Endodermal cell (in vitro differentiated cells): ENCODE results near the gene AP1B1. TPM values are rescaled to one million over a fixed set of nuclear protein-coding genes. Genes with fewer than 3 reads are reported as not detected.
"Not testable (repeated sequence)": the region's sequence is repeated elsewhere in the genome, so short reads cannot be mapped to it uniquely, and the experiment has no call there.

Experiments used
- DNase-seq: peaks from one replicate; pipeline ENCODE4 v3.0.0-alpha.2; 2017
- H3K27ac ChIP-seq: 2 replicates; pipeline ENCODE4 v1.5.1; 2013; ENCODE audit warnings: mild to moderate bottlenecking, low read depth, low read length, moderate library complexity
- H3K27me3 ChIP-seq: 2 replicates; pipeline ENCODE4 v1.6.1; 2013; ENCODE audit warnings: mild to moderate bottlenecking, low read length, moderate library complexity; ENCODE audit not compliant: insufficient read depth, control insufficient read depth, poor library complexity, severe bottlenecking
- H3K36me3 ChIP-seq: 2 replicates; pipeline ENCODE4 v1.7.0; 2013; ENCODE audit warnings: mild to moderate bottlenecking, low read length, moderate library complexity; ENCODE audit not compliant: control insufficient read depth, insufficient read depth
- H3K4me1 ChIP-seq: one replicate; pipeline ENCODE4 v1.7.0; 2013; ENCODE audit warnings: low read length; ENCODE audit not compliant: control insufficient read depth, insufficient read depth
- H3K4me3 ChIP-seq: 2 replicates; pipeline ENCODE4 v1.5.1; 2013; ENCODE audit warnings: mild to moderate bottlenecking, low read length, moderate library complexity
- H3K9ac ChIP-seq: 2 replicates; pipeline ENCODE4 v1.6.1; 2013; ENCODE audit warnings: mild to moderate bottlenecking, low read length, moderate library complexity; ENCODE audit not compliant: poor library complexity, severe bottlenecking; ENCODE audit errors: extremely low read depth
- H3K9me3 ChIP-seq: 2 replicates; pipeline ENCODE4 v1.6.1; 2013; ENCODE audit warnings: mild to moderate bottlenecking, low read length, moderate library complexity; ENCODE audit not compliant: control insufficient read depth
- H3K27ac Mint-ChIP-seq: 2 replicates; pipeline ENCODE4 v1.8.0; 2020; ENCODE audit warnings: mixed read lengths
- H3K27me3 Mint-ChIP-seq: 2 replicates; pipeline ENCODE4 v1.8.0; 2021; ENCODE audit warnings: mild to moderate bottlenecking, mixed read lengths; ENCODE audit not compliant: insufficient read depth
- H3K36me3 Mint-ChIP-seq: 2 replicates; pipeline ENCODE4 v1.8.0; 2020; ENCODE audit warnings: low read depth, mixed read lengths
- H3K4me1 Mint-ChIP-seq: 2 replicates; pipeline ENCODE4 v1.8.0; 2020; ENCODE audit warnings: mixed read lengths
- H3K4me3 Mint-ChIP-seq: 2 replicates; pipeline ENCODE4 v1.8.0; 2020; ENCODE audit warnings: mild to moderate bottlenecking, moderate library complexity, mixed read lengths
- H3K9me3 Mint-ChIP-seq: 2 replicates; pipeline ENCODE4 v1.8.0; 2020; ENCODE audit warnings: mild to moderate bottlenecking, mixed read lengths
- CTCF ChIP-seq: fragments of 200-600 bp; sonication (generic); conservative IDR thresholded peaks from 2 replicates; pipeline ENCODE4 v1.5.0; 2021; ENCODE audit warnings: antibody characterized with exemption, mild to moderate bottlenecking
- WGBS, 2 experiments: methylation state at CpG; one replicate each; pipeline versions ENCODE4 v1.1.5 to v1.1.7; 2013; ENCODE audit warnings: missing lambda C conversion rate in 2 of 2, mixed read lengths in 1 of 2; ENCODE audit not compliant: insufficient coverage in 1 of 2, insufficient read length in 1 of 2; 5-methylcytosine and 5-hydroxymethylcytosine counted together
- total RNA-seq, 2 donors: library from RNA; stranded (reverse); fragmentation: NEBNext Ultra II Directional in 1 of 2; extraction: Animal tissue kit (Norgen Biotek cat#: 25700) in 1 of 2; gene quantifications; 2 replicates in 1 of 2; 3 replicates in 1 of 2; pipeline ENCODE4 v1.2.1, GENCODE V29; 2021

The AP1B1 gene
- total RNA-seq, 2 donors from 2014 or later = 64.9 to 76.6 TPM

- WGBS, 2 experiments = 93 to 96% methylated on average over 2 of the region's 2 CpGs
- Mint-ChIP-seq H3K36me3 (peaks cover 64% of the 10 kb centered on the region), H3K27me3 (no peaks in the 10 kb centered on the region), H3K27ac (no peak overlapping the region), H3K4me3 (no peak overlapping the region), H3K4me1 (no peaks in the 10 kb centered on the region), H3K9me3 (no peaks in the 10 kb centered on the region)
- no peaks in the 10 kb centered on the region for H3K27me3 ChIP-seq
- no peak overlapping the region for H3K9ac ChIP-seq
- no peak for TF ChIP-seq CTCF
- no peak overlapping the region for H3K4me3 ChIP-seq
- no peaks in the 10 kb centered on the region for H3K4me1 ChIP-seq
- no peaks in the 10 kb centered on the region for H3K9me3 ChIP-seq
- H3K27ac ChIP-seq = no peak overlapping the region
- DNase-seq = no peak
- peaks cover 73% of the 10 kb centered on the region for H3K36me3 ChIP-seq
Observed at GRCh38 chr22:29348041-29348440, 40.3 kb downstream of the AP1B1 start.

GRCh38 chr22:29346659-29347058, 41.7 kb downstream of the AP1B1 start:
- WGBS, 2 experiments = 95 to 100% methylated on average over 1 to 4 of the region's 4 CpGs

GRCh38 chr22:29345932-29346331, 42.4 kb downstream of the AP1B1 start:
- Histone ChIP-seq H3K27ac (no peak overlapping the region), H3K36me3 (peaks cover 77% of the 10 kb centered on the region), H3K4me3 (no peak overlapping the region), H3K9me3 (no peaks in the 10 kb centered on the region), H3K9ac (no peak overlapping the region), H3K4me1 (no peaks in the 10 kb centered on the region), H3K27me3 (no peaks in the 10 kb centered on the region)
- Mint-ChIP-seq H3K4me3 (no peak overlapping the region), H3K9me3 (no peaks in the 10 kb centered on the region), H3K36me3 (peaks cover 63% of the 10 kb centered on the region), H3K27ac (no peak overlapping the region), H3K27me3 (no peaks in the 10 kb centered on the region), H3K4me1 (no peaks in the 10 kb centered on the region)
- DNase-seq = no peak
- no peak for TF ChIP-seq CTCF

More at GRCh38 chr22:29346659-29347058, 41.7 kb downstream of the AP1B1 start:
- H3K36me3 Mint-ChIP-seq = peaks cover 66% of the 10 kb centered on the region
- Histone ChIP-seq H3K4me1 (no peaks in the 10 kb centered on the region), H3K27ac (peak overlapping the region; percentile 17), H3K9ac (no peak overlapping the region), H3K4me3 (no peak overlapping the region), H3K27me3 (no peaks in the 10 kb centered on the region), H3K9me3 (no peaks in the 10 kb centered on the region), H3K36me3 (peaks cover 77% of the 10 kb centered on the region)
- no peaks in the 10 kb centered on the region for H3K27me3 Mint-ChIP-seq
- H3K27ac Mint-ChIP-seq = no peak overlapping the region
- TF ChIP-seq CTCF = no peak
- H3K4me1 Mint-ChIP-seq = no peaks in the 10 kb centered on the region
- no peaks in the 10 kb centered on the region for H3K9me3 Mint-ChIP-seq
- DNase-seq = no peak
- H3K4me3 Mint-ChIP-seq = no peak overlapping the region

- 77 to 94% methylated on average over 4 to 5 of the region's 5 CpGs for WGBS, 2 experiments
- H3K9me3 Mint-ChIP-seq = not testable (repeated sequence)
Observed at GRCh38 chr22:29344889-29345288, 43.5 kb downstream of the AP1B1 start.

More at GRCh38 chr22:29344889-29345288, 43.5 kb downstream of the AP1B1 start:
- H3K36me3 Mint-ChIP-seq = peaks cover 64% of the 10 kb centered on the region
- H3K36me3 ChIP-seq = peaks cover 72% of the 10 kb centered on the region
- not testable (repeated sequence) for H3K4me1 ChIP-seq, H3K27me3 ChIP-seq, H3K27ac Mint-ChIP-seq, H3K27ac ChIP-seq, H3K4me3 Mint-ChIP-seq, H3K27me3 Mint-ChIP-seq, H3K9me3 ChIP-seq, DNase-seq, H3K9ac ChIP-seq, H3K4me3 ChIP-seq, H3K4me1 Mint-ChIP-seq
